HEK293T (cell line): ENCODE data around the gene POLDIP2.

ENCODE experiments used
- CTCF ChIA-PET: fragments of 350-600 bp; formaldehyde crosslinking; extraction: SDS; loops from one replicate; lab custom pipeline; 2021; ENCODE audit warnings: antibody characterized with exemption, inconsistent platforms; lab: Yijun Ruan, JAX
- POLR2A ChIA-PET: fragments of 350-600 bp; formaldehyde crosslinking; extraction: SDS; loops from one replicate; lab custom pipeline; 2020; ENCODE audit warnings: antibody characterized with exemption, inconsistent platforms; lab: Yijun Ruan, JAX
- DNase-seq: peaks from one replicate; pipeline ENCODE4 v3.0.0; 2012; ENCODE audit warnings: mixed read lengths; ENCODE audit errors: extremely low spot score
- ARNT ChIP-seq: fragments of 450-650 bp; IDR thresholded peaks from 2 replicates; pipeline ENCODE4 v1.6.1; 2017; ENCODE audit warnings: mild to moderate bottlenecking
- BHLHE40 ChIP-seq: fragments of 450-650 bp; IDR thresholded peaks from 2 replicates; pipeline ENCODE4 v1.6.1; 2016; ENCODE audit warnings: mild to moderate bottlenecking, moderate library complexity, borderline replicate concordance
- CTBP1 ChIP-seq: fragments of 450-650 bp; IDR thresholded peaks from 2 replicates; pipeline ENCODE4 v1.6.1; 2016; ENCODE audit warnings: borderline replicate concordance
- ELF4 ChIP-seq: fragments of 450-650 bp; IDR thresholded peaks from 2 replicates; pipeline ENCODE4 v1.6.1; 2017; ENCODE audit warnings: antibody characterized with exemption
- FOXA1 ChIP-seq: fragments of 450-650 bp; IDR thresholded peaks from 2 replicates; pipeline ENCODE4 v1.6.1; 2016; ENCODE audit warnings: mild to moderate bottlenecking
- FOXK2 ChIP-seq: fragments of 450-650 bp; IDR thresholded peaks from 2 replicates; pipeline ENCODE4 v1.6.1; 2016; ENCODE audit warnings: mild to moderate bottlenecking
- FOXM1 ChIP-seq: fragments of 450-650 bp; IDR thresholded peaks from 2 replicates; pipeline ENCODE4 v1.6.1; 2017; ENCODE audit warnings: mild to moderate bottlenecking, borderline replicate concordance
- HDGF ChIP-seq: fragments of 450-650 bp; IDR thresholded peaks from 2 replicates; pipeline ENCODE4 v1.6.1; 2017; ENCODE audit warnings: antibody characterized with exemption, borderline replicate concordance
- L3MBTL2 ChIP-seq: fragments of 450-650 bp; conservative IDR thresholded peaks from 2 replicates; pipeline ENCODE4 v1.6.1; 2016; ENCODE audit warnings: mild to moderate bottlenecking
- LEF1 ChIP-seq: fragments of 450-650 bp; IDR thresholded peaks from 2 replicates; pipeline ENCODE4 v1.6.1; 2017; ENCODE audit warnings: mild to moderate bottlenecking, borderline replicate concordance
- NFRKB ChIP-seq: fragments of 450-650 bp; IDR thresholded peaks from 2 replicates; pipeline ENCODE4 v1.6.1; 2016; ENCODE audit warnings: mild to moderate bottlenecking, moderate library complexity
- SP1 ChIP-seq: fragments of 450-650 bp; IDR thresholded peaks from 2 replicates; pipeline ENCODE4 v1.6.1; 2017
- SUZ12 ChIP-seq: fragments of 450-650 bp; IDR thresholded peaks from 2 replicates; pipeline ENCODE4 v1.6.1; 2016; ENCODE audit warnings: mild to moderate bottlenecking
- TARDBP ChIP-seq: fragments of 450-650 bp; IDR thresholded peaks from 2 replicates; pipeline ENCODE4 v1.6.1; 2016
- ZNF384 ChIP-seq: fragments of 450-650 bp; IDR thresholded peaks from 2 replicates; pipeline ENCODE4 v1.6.1; 2016
- TF ChIP-seq, protein P1 (sequence below): fragments of 450-650 bp; IDR thresholded peaks from 2 replicates; pipeline ENCODE4 v1.6.1; 2016

Gene POLDIP2

DNA sequence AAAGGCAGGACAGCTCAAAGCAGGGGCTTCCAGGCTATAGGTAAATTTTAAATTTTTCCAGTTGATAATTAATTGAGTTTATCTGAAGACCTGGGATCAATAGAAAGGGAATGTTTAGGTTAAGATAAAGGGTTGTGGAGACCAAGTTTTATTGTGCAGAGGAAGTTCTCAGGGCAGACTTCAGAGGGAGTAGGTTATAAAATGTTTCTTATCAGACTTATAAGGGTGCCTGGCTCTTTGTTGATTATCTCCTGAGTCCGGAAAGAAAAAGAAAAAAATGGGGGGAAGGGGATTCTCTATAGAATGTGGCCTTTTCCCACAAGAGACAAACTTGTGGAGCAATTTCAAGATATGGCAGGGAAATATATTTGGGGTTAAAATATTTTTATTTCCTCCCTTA lies 32.8 kb upstream of the POLDIP2 start:
- CTCF ChIA-PET = no interaction called here
- TF ChIP-seq FOXM1 (no peak), FOXK2 (no peak), CTBP1 (no peak), LEF1 (no peak), ARNT (no peak), BHLHE40 (no peak)
- no peak for DNase-seq
- POLR2A ChIA-PET = no interaction called here

DNA sequence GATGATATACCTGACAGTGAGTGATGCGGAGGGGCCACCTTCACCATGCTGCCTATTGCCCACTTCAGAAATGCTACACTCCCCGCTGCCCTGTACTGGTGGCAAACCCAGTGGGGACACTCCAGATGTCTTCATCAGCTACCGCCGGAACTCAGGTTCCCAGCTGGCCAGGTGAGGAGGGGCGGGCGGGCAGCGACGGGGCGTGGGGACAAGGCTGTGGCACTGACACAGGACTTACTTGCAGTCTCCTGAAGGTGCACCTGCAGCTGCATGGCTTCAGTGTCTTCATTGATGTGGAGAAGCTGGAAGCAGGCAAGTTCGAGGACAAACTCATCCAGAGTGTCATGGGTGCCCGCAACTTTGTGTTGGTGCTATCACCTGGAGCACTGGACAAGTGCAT lies 30.8 kb upstream of the POLDIP2 start:
- TF ChIP-seq SP1 (no peak), HDGF (no peak), NFRKB (no peak), TARDBP (no peak), CTBP1 (no peak), L3MBTL2 (no peak), ELF4 (no peak), ARNT (no peak), SUZ12 (no peak), FOXM1 (no peak)
- no peak for DNase-seq
- ChIA-PET POLR2A (no interaction called here), CTCF (no interaction called here)

DNA sequence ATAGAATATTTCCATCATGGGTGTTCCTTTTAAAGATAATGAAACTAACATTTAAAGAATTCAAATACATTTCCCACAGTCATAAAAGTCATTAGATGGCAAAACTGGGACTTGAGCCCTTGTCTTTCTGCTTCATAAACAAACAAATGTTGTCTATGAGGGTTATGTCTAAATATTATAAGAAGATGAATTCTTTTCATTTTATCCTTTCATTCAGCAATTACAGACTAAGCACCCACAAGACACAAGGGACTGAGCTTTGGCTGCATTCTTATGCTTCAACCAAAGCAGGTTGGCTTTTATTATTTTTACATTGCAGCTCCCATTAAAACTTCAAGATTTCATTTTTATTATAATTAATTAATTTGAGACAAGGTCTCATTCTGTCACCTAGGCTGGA lies 29.1 kb upstream of the POLDIP2 start:
- CTCF ChIA-PET = interaction anchor here (0.6 kb wide), 1 partner anchor 56 kb away, joined by 3 read pairs; no protein-coding TSS in a partner anchor
- DNase-seq = no peak
- TF ChIP-seq SP1 (no peak), FOXK2 (no peak), FOXA1 (no peak), LEF1 (no peak), SUZ12 (no peak), NFRKB (no peak), ARNT (no peak), ELF4 (no peak), FOXM1 (no peak), HDGF (no peak), L3MBTL2 (no peak), TARDBP (no peak), ZNF384 (no peak), CTBP1 (no peak), BHLHE40 (no peak)
- TF ChIP-seq, protein P1, sequence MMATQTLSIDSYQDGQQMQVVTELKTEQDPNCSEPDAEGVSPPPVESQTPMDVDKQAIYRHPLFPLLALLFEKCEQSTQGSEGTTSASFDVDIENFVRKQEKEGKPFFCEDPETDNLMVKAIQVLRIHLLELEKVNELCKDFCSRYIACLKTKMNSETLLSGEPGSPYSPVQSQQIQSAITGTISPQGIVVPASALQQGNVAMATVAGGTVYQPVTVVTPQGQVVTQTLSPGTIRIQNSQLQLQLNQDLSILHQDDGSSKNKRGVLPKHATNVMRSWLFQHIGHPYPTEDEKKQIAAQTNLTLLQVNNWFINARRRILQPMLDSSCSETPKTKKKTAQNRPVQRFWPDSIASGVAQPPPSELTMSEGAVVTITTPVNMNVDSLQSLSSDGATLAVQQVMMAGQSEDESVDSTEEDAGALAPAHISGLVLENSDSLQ = no peak
- POLR2A ChIA-PET = interaction anchor here (1.0 to 1.4 kb wide), 2 partner anchors 20 to 51 kb away, joined by 3 to 4 read pairs; partner anchors contain the start of genes IFT20, SLC46A1 and TNFAIP1

DNA sequence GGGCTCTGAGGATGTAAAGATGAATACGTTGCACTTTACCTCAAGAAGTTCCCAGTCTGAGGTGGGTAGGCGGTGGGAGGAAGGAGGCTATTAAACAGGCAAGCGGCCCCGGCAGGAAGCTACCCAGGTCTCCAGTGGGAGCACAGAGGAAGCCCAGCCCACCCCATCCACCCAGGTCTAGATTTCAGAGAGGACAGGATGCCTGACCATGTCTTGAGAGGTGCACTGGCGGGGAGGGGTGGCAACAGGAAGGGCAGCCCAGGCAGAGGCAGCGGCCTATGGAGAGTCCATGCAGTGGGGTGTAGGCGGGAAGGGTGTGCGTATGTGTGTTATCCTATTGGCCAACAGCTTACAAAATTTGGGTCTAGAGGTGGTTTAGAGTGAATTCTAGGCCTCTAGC lies 28.1 kb upstream of the POLDIP2 start:
- ChIA-PET CTCF (no interaction called here), POLR2A (interaction anchor here (0.9 kb wide), 1 partner anchor 11 kb away, joined by 3 read pairs; no protein-coding TSS in a partner anchor)
- DNase-seq = no peak
- TF ChIP-seq BHLHE40 = no peak
- TF ChIP-seq ZNF384 = no peak
- no peak for TF ChIP-seq L3MBTL2
- no peak for TF ChIP-seq LEF1
- TF ChIP-seq SUZ12 = no peak
- TF ChIP-seq, protein P1 = no peak
- TF ChIP-seq FOXA1 = no peak
- no peak for TF ChIP-seq ELF4
- TF ChIP-seq ARNT = no peak
- no peak for TF ChIP-seq FOXK2
- no peak for TF ChIP-seq NFRKB
- no peak for TF ChIP-seq TARDBP
- no peak for TF ChIP-seq FOXM1
- TF ChIP-seq CTBP1 = no peak
- no peak for TF ChIP-seq HDGF
- TF ChIP-seq SP1 = no peak

DNA sequence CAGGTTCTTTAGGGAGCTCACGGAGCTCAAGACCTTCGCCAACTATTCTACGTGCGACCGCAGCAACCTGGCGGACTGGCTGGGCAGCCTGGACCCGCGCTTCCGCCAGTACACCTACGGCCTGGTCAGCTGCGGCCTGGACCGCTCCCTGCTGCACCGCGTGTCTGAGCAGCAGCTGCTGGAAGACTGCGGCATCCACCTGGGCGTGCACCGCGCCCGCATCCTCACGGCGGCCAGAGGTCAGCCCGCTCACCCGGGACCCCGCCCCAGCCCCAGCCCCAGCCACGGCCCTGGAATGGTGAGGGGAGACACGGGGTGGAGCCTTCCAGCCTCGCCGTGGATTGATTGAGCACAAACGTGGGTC lies 27.7 kb upstream of the POLDIP2 start:
- DNase-seq = no peak
- POLR2A ChIA-PET = interaction anchor here (0.9 kb wide), 1 partner anchor 11 kb away, joined by 3 read pairs; no protein-coding TSS in a partner anchor
- TF ChIP-seq L3MBTL2 (no peak), SUZ12 (no peak), SP1 (no peak), ZNF384 (no peak), TARDBP (no peak), HDGF (no peak), CTBP1 (no peak), FOXA1 (no peak), ELF4 (no peak), FOXK2 (no peak), BHLHE40 (no peak), ARNT (no peak), NFRKB (no peak), FOXM1 (no peak), LEF1 (no peak)
- TF ChIP-seq, protein P1 = no peak
- CTCF ChIA-PET = interaction anchor here (0.6 kb wide), 1 partner anchor 60 kb away, joined by 3 read pairs; no protein-coding TSS in a partner anchor
